GM19099 (cell line): Measurements from ENCODE around the gene FAM83D.
A peak's percentile ranks its signal among the peaks of the same experiment; 100 is the strongest.

ENCODE experiments used
- POLR2A ChIP-seq: IDR thresholded peaks from 3 replicates; pipeline ENCODE4 v1.6.1; 2011; ENCODE audit warnings: low read depth; ENCODE audit not compliant: insufficient read length; ENCODE audit errors: extremely low read depth

FAM83D gene

DNA sequence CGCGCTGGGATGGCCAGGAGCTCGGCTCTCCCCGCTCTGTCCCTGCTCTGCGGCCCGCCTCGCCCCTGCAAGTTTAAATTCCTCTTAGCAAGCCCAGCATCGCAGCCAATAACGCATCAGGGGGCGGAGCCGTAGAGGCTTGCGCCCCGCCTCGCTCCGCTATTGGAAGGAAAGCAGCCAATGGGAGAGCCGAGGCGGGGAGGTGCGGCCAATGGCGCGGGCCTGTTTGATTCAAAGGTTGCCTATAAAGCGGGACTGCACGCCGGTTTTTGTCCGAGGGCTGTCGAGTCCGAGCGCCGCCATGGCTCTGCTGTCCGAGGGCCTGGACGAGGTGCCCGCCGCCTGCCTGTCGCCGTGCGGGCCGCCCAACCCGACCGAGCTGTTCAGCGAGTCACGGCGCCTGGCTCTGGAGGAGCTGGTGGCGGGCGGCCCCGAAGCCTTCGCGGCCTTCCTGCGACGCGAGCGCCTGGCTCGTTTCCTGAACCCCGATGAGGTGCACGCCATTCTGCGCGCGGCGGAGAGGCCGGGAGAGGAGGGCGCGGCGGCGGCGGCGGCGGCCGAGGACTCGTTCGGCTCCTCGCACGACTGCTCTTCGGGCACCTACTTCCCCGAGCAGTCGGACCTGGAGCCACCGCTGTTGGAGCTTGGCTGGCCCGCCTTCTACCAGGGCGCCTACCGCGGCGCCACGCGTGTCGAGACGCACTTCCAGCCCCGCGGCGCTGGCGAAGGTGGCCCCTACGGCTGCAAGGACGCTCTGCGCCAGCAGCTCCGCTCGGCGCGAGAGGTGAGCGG, at the start of gene FAM83D:
TSS of gene FAM83D (plus strand) at position 276 of the 792 bp plus-strand sequence. CDS start at position 302, 26 bp downstream.
- TF ChIP-seq POLR2A: peak; percentile 93

GRCh38 chr20:38877483-38877882, 48.7 kb upstream of the FAM83D start:
- no peak for TF ChIP-seq POLR2A

DNA sequence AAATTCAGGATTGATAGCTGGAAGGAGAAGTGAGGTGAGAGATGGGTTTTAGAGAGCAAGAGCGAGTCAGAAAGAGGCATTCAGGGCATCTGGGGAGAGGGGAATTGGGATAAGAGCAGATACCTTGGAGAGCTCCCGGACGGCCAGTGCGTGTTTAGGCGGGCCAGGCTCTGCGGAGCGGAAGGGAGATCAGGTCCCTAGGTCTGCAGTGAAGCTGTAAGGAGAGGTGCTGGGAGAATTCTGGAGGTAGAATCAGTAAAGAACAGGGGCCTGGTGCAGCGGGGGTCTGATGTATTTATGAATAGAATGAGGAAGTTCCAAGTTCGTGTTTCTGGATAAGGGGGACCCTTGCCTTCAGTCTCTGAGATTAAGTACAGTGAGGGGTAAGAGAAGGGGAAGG, 47.4 kb upstream of the FAM83D start:
- TF ChIP-seq POLR2A: no peak

- no peak for TF ChIP-seq POLR2A
These were observed 45.1 kb upstream of the FAM83D start for GRCh38 chr20:38880952-38881735.

GRCh38 chr20:38881806-38882440, 44.3 kb upstream of the FAM83D start:
- TF ChIP-seq POLR2A: no peak

- no peak for TF ChIP-seq POLR2A
These were observed 43.6 kb upstream of the FAM83D start for GRCh38 chr20:38882600-38882999.

GRCh38 chr20:38883081-38883980, 42.9 kb upstream of the FAM83D start:
- TF ChIP-seq POLR2A: no peak

DNA sequence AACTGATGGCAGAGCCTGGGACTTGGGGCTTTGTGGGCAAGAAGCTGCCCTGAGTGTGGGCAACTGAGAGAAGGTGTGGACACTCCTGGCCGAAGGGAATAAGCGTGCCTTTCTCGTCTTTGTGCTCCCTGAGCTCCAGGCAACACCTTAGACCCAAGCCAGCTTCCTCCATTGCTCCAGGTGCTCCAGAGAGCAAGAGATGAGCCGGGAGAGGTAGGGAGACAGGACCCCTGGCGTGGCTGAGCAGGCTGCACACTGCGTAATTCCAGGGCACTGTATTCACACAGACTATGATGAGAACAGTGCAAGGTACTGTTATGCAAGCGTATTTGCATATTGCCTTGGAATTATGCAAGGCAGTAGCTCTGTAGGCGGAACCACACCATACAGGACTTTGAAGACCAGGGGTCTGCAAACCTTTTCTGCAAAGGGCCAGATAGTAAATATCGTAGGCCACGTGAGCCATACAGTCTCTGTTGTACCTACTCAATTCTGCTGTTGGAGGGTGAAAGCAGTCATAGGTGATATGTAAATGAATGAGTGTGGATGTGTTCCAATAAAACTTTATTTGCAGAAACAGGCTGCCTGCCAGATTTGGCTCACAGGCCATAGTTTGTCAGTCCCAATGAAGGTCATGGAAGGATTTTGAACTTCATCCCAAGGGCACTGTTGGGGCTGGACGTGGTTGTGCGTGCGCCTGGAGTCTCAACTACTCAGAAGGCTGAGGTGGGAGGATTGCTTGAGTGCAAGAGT, 42.1 kb upstream of the FAM83D start:
- no peak for TF ChIP-seq POLR2A

DNA sequence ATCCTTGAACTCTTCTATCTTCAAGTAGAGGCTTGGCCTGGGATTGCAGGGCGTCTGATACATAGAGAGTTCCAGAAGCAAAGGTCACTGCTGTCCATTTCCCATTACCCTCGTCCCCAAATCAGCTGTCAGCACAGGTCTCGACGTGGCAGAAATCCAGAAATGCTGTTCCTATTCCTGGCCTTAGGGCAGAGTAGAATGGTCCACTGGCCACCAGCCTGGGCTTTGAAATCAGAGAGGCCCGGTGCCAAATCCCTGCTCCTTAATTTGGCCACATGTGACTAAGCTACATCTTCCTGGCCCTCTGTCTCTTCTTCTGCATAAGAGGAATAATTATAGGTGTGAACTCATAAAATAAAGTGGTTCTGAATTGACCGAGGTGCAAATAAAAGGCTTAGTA, 40.9 kb upstream of the FAM83D start:
- TF ChIP-seq POLR2A: no peak

DNA sequence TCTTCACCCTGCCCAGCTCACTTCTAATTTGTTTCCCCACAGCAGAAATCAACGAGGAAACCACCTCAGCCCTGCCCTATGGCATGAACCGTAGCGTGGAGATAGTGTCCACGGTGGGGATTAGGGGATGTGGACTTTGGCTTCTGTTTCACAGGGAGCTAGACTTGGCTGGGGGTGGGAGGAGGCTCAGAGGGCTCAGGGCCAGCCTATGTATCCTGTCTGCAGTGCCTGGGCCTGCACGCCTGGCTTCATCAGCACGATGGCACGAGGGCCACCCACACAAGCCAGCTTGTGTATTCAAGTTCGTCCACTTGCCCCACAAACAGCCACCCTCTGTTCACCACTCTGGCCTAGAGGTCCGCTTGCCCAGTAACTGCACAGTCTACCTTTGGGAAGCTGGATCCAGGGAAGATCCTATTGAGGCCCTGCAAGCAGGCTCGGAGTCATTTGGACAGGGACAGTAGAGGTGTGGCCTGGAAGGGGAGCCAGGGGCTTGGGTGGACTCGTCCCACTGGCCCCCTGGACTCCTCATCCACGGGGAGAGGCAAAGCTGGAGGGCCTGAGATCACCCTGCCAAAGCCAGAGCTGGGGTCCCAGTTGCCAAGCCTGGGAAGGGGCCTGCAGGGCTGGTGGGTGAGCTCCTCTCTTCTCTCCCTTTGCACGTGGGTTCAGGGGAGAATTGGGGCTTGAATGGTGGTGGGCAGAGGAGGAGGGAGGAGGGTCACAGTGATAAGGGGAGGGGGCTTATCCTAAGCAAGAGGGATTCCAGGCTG, 38.0 kb upstream of the FAM83D start:
- TF ChIP-seq POLR2A: no peak

GRCh38 chr20:38889050-38889449, 37.2 kb upstream of the FAM83D start:
- TF ChIP-seq POLR2A: no peak

- no peak for TF ChIP-seq POLR2A
These were observed 36.3 kb upstream of the FAM83D start for GRCh38 chr20:38889792-38890496.

- no peak for TF ChIP-seq POLR2A
These were observed 35.8 kb upstream of the FAM83D start for GRCh38 chr20:38890497-38890818.
